Stimulated activated CD8-positive, alpha-beta memory T cell treated with anti-CD3 and anti-CD28 coated beads, Interleukin-4, amount 100 ng/mL, for 24 hours (primary cell): ENCODE measurements around the gene RNASE7.
"Not testable (repeated sequence)": the region's sequence is repeated elsewhere in the genome, so short reads cannot be mapped to it uniquely, and the experiment has no call there.

ENCODE experiments used
- DNase-seq: peaks from one replicate; pipeline ENCODE4 v3.0.0-alpha.2; 2020; ENCODE audit warnings: low read depth

The RNASE7 gene, protein sequence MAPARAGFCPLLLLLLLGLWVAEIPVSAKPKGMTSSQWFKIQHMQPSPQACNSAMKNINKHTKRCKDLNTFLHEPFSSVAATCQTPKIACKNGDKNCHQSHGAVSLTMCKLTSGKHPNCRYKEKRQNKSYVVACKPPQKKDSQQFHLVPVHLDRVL

DNA sequence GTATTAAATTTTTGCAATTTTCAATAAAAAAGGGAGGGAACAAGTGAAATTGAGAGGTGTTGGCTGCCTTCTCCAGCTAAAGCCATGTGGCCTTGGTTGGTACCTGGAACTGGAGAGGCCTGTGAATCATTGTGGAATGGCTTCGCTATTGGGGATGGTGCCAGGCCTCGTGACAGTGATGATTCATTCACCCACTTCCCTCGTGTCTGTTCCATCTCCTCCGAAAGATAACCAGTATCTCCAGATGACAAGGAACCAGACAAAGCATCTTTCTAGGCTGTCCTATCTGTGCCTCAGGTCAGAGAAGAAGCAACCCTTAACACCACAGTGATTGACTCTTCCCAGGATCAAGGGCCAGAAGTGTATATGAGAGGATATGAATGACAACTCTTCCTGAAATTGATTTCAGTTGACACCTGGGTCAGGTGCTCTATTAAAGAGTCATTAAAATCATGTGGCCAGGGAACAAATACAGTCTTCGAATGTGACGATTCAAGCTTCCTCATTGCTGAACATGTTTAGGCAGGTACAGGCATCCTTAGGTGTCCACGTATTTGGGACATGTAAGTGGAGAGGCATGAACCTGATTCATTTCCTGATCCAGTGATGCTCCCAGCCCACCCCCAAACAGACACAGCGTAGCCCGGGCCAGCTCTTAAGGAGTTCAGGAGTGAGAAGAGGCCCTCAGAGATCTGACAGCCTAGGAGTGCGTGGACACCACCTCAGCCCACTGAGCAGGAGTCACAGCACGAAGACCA lies at the start of gene RNASE7:
TSS of gene RNASE7 (plus strand) at position 687 of the 758 bp plus-strand sequence. CDS start 631 bp downstream, outside the sequence.
- DNase-seq: no peak

DNA sequence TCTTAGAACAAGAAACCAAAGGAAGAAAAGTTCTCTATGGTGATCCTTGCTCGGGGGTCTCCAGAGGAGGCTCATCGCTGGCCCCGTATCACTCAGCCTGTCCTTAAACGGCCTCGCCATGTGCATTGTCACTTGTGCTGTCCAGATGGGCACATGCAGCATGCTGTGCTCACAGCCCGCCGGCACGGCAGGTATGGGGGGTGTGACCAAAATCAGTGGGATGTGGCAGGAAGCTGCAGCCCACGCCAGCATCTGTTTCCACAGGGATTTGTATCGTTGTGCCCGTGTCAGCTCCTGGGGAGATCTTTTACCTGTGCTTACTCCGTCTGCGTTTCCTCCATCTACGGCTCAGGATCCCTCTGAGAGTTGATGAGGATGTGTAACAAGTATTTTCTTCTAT lies 45.6 kb upstream of the RNASE7 start:
- no peak for DNase-seq

DNA sequence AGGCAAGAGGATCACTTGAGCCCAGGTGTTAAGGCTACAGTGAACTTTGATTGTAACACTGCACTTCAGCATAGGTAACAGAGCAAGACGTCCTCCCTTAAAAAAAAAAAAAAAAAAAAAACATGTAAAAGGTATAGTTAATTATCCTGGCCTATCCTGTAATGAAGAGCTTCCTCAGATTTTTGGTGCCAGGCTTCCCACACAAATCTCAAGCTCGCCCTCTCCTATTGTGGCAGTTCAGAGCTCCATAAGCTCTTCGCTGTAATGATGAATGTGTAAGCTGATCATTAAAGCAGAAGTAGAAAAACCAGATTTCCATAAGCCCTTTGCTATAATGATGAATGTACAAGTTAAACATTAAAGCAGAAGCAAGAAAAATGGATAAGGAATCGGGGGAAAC lies 45.0 kb upstream of the RNASE7 start:
- DNase-seq: no peak

DNA sequence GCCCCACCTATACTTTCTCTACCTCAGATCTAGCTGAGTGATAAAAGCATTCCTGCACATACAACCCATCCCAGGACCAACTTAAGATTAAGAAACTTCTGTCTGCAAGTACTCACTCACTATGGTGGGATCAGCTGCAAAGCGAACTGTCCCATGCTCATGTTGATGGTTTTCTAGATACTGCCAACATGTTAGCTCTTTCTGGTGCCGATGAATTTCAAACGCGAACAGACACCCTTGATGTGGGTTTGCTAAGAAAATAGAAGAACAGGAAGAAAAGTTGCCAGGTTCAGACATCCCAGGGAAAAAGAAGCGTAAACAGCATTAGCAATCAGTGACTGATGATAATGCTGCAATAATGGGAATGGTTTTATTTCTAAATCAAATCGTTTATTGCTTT lies 44.6 kb upstream of the RNASE7 start:
- DNase-seq: no peak

DNA sequence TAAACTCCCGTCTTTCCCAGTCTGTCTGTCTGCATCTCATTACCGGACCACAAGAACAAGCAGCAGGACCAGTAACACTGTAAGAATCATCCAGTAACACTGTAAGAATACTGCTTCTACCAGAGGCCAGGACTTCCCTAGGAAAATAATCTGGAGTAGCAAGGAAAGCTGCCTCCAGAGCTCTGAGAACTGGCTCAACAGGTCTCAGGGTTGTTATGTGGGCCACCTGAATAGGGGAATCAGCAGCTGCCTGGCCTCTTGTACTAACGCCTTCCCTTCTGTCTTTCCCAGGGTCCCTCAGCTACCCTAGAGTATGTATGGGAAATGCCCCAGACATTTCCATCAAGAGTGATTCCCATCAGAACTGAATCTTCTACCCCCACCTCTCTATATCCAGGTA lies 44.0 kb upstream of the RNASE7 start:
- DNase-seq: no peak

DNA sequence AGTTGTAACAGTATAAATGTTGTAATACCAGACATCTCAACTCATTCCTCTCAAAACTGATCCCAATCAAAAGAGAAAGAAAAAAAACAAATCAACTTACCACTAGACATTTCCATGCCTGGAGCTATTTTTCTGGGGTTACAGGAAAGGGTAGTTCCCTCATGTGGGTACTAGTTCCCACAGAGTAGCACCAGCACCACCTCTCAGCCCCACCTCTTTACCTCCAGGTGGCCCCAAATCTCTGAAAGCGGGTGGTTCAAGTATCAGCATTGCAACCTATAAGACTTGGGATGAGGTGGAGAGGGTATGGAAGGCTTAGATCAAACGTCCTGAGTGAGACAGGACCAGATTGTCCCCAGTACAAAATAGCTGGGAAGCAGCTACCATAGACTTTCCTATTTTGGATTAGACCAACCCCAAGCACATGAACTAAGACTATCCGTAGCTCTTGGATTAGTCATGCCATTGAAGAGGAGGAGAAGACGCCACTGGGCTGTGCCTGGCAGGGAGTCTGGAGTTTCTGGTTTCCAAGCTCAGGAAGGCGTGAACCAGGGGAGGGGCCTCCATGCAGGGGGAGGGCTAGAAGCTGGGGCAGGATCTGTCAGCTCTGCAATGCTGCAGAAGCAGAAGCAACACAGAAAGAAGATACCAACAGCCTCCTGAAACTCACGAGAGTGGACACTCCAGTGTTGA lies 43.3 kb upstream of the RNASE7 start, which contains the start of gene SLC39A2:
TSS of gene SLC39A2 (plus strand) at position 620 of the 693 bp plus-strand sequence. CDS start 154 bp downstream, outside the sequence.
- no peak for DNase-seq

DNA sequence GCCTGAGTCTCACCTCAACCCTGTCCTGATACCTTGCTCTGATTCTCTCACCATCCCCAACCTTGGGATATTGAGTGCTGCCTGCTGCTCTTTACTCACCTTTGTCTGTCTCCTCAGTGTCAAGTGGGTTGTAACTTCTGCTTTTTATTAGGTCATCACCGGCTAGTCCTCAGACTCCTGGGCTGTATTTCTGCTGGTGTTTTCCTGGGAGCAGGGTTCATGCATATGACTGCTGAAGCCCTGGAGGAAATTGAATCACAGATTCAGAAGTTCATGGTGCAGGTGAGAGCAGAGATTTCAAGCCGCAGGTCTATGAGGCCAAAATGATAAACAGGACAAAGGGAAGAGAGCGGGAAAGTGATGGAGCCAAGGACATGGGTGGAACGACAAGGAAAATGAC lies 42.6 kb upstream of the RNASE7 start:
- DNase-seq: no peak

DNA sequence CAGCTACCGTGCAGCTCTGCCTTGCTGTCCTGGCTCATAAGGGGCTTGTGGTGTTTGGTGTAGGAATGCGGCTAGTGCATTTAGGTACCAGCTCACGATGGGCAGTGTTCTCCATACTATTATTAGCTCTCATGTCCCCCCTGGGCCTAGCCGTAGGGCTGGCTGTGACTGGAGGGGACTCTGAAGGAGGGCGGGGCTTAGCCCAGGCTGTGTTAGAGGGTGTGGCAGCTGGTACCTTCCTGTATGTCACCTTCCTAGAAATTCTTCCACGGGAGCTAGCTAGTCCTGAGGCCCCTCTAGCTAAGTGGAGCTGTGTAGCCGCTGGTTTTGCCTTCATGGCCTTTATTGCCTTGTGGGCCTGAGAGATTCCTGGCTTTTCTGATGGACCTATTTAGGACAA lies 40.9 kb upstream of the RNASE7 start:
- DNase-seq: no peak

DNA sequence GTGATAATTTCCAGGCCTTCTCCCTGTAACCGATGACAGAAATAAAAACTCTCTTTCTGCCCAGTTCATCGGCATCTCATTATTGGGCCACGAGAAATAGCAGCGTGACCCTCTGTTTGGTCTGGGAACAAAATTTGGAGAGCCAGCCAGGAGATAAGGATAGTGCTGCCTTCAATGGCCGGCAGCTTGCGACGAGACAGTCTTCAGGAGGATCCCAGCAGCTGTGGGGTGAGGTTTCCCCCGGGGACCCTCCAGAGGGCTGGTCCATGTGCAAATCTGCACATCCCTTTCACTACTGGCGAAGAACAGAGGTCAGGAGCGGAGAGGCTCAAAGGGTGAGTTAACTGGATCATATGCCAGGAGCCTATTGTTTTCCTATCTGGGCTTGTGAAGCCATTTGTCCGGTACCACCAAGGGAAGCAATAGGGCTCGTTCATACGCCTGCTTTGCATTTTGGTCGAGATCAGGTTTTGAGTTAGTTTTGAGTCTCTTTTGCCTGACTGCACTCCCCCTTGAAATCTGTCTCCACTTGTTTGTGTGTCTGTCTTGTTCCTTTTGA lies 38.3 kb upstream of the RNASE7 start:
- no peak for DNase-seq

DNA sequence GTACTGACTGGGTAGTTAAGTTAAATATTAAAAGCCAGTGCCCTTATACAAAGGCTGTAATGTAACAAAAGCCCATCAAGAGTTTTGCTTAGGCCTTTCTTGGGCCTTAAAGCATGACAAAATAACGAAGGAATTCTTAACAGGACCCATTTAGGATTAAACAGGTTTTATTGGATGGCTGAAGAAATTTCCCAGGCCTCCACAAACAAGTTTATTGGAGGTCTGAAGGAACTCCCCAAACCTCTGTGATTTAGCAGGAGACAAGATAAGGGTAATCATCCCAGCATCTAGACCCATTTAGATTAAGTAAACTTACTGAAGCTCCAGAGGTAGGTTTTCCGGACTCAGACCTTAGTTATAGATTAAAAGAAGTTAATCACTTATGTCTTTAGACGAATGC lies 32.4 kb upstream of the RNASE7 start:
- not testable (repeated sequence) for DNase-seq

DNA sequence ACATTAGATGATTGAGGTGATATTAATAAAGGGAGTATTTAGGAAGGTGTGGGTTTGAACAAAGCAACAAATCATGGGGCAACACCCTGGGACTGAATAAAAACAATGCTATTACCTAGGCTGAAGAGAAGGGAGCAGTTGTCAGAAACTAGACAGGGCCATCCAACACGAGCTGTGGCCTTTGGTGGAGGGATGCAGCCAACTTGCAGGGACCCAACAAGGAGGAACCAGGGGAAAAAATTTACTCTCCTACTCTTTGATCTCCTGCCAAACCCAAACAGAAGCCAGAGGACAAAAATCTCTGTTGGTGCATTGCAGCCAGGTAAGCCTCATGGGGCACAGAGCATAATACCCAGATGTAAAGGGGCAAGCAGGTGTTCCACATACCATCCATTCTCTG lies 31.0 kb upstream of the RNASE7 start:
- DNase-seq: no peak

DNA sequence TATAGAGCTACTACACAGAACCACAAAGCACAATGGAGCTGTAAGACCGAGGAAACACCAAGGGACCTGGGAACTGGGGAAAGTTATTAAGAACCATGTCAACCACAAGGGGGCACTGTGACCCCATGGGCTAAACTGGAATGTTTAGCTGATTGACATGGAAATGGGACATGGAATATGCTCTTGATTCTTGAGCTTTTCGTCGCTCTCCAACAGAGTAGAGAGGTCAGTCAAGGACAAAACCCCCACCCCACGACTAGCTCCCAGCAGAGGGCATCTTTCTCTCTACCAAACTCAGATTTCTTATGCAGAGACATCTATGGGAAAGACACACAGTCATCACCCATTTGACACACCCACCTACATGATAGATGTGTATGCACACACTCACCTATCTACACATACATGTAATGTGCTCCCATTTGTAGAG lies 27.4 kb upstream of the RNASE7 start:
- peak; percentile 57 for DNase-seq

DNA sequence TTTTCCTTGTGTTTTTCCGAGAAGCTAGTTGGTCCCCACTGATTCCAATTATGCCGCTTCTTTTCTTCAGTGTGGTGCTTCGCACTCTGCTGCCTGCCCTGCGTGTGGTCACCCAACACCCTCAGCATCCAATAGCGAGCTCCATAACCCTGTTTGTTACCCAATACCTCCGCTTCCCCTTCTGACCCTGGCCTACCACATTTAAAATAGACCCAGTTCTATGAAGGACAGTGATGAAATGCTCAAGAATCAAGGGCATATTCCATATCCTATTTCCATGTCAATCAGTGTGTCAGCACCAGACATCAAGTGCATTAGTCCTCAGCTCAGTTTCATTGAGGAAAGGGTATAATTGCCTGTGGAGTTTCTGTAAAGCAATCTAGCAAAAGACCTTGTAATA lies 26.9 kb upstream of the RNASE7 start:
- DNase-seq: no peak

DNA sequence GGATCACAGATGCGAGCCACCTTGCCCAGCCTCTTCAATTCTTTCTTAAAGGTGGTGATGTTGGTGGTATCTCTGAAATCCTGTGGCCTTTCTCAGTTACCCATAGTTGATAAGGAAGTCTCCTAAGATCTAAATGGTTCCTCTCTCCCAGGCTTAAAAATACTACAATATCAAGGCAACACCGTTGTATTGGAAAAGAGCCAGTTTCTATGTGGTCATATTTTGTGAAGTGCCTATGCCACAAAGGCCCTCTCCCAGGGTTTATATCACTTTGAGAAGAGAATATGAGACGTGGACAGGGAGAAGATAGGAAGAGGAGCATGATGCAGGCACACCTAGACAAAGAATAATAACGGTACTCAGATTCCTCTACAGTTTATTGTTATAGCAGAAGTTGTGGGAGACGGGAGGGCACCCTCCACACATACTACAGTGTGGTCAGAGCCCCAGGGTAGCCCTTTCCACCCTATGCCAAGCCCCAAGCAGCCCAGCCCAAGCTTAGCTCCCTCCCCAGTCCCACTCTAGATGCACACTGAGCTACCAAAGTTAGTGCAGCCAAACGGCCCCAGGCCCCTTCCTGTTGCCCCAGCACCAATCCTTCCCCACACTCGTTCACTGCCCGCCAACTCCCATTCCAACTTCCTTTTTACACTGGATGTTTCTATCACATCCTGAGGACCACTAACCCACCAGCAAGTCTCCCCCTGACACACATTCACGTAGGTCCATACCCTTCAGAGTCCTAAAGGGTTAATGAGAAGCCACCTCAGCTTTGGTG lies 25.6 kb upstream of the RNASE7 start:
- no peak for DNase-seq

DNA sequence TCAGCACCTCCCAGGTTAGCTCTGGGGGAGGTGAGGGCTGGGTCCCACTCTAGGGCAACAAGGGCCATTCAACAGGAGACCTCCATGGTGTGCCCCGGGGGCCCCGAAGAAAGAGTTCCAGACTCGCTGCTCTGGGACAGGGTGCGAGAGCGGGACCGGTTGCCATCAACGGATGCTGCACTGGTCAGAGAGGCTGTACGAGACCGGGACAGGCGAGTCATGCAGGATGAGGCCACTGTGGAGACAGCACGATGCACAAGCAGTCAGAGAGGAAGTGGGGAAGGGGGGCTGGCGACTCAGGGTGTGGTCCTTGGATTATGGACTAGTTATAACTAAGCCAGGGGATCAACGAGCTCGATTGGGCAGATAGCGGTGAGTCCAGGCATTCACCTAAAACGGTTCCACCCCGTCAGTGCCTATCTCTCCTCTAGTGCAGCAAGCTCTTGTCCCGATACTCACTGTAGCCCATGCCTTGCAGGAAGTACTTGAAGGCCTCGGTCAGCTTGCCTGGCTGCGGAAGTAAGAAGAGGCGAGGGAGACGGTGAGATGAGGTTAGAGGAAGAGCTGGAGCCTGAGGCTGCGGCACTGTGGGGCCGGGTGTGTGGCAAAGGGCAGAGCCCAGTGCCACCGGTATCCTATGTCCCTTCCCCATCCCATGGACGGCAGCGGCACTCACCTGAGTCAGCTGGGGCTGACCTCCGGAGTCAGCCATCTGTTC lies 24.5 kb upstream of the RNASE7 start:
- DNase-seq: no peak

DNA sequence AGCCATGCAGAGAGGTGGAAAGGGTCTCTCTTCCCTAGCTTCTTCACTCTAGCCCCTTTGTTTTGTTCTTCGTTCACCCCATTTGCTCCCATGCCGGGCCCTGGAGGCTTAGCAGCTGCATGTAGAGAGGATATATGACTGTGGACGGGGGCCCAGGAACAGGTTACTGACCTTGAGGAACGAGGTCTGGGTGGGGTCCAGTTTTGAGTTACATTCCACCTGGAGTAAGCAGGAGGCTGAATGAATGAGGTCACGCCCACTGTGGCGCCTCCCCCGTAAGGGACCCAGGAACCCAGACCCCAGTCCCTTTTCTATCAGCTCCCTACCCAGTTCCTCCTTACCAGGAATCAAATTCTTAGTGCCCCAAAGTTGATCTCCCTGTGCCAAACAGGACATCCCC lies 23.9 kb upstream of the RNASE7 start:
- no peak for DNase-seq

DNA sequence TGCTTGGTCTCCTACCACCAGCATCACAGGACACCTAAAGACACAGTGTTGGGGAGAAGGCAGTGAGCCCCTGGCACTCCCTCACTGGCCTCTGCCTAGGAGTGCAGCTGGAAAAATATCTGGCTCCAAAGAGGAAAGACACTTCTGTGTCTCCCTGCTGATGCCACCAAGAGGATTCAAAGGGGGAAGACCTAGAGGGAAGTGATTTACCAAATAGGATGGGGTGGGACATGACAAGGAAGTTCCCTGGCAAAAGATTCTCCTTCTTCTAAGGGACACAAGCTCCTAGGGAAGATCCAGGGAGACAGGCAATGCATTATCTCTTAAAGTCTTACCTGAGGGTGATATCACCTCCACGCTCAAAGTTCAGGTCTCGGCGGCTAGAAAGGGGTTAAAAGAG lies 23.4 kb upstream of the RNASE7 start:
- no peak for DNase-seq

DNA sequence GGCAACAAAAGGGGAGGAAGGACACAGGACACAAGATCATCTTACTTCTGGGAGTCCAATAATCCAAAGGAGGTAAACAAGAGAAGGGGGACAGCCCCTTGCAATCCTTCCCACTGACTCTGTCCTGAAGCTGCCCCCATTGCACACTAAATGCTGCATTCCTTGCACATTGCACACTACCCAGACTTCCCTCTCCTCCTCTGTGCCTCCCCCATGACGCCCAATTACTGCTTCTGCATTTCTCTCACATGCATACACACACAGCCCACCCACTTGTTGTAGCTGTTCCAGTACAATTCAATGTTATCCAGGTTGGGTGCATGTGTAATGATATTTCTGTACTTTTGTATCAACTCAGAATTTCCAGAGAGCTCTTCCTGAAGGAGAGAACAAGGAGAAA lies 22.8 kb upstream of the RNASE7 start:
- DNase-seq: no peak

DNA sequence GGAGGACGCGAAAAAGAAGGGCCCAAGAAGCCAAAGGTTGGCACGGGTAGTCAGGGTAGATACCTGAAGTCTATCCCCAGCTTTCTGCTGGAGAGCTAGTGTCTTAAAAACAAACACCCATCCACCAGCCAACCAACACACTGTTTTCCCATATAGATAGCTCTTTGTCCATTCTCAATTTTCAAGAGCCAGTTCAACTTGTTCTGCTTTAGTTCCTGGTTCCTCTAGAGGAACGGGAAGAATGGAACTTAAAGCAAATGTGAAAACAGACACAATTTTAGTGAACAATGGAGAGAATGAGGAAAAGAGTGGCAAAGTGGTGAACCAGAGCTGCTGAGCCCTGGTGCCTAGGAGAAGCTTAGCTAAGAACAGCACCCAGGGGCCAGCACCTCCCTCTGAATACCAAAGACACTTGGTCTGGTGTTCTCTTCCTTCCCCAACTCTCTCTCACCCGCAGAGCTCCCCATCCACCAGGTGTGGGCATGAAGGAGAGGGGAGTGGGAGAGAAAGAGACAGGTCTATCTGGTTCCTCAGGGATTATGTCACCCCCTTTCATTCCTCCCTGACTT lies 21.1 kb upstream of the RNASE7 start:
- no peak for DNase-seq

DNA sequence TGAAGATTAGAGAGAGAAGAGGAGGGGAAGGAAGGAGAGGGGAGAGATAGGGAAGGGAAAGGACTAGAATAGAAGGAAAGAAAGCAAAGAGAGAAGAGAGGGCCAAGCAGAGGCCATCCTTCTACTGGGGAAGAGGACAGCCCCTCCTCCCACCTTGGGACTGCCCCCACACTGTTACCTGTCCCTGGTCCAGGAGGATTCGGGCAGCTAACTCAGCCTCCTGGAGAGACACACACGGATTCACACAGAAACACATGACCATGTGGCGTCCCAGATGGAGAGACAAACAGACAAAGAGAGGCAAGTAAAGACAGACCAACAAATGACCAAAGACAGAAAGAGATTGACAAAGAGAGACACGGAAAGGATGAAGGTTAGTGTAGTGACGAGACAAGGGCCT lies 19.5 kb upstream of the RNASE7 start:
- no peak for DNase-seq

DNA sequence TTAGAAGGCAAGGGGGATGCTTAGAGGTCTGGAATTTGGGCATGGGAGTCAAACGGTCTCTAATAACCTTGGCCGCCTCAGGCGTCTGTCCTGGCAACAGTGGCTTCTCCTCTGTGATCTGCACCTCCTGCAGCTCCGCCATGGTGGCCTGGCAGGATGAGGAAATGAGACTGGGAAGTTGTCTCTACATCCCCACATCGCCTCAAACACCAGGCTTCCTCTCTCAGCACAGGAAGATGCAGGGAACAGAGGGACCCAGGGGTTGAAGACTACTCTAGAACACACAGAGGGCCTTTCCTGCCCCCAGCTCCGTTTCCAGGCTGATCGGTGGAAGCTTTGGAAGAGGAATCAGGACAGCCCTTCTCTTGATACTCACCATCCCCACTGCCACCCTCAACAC lies 19.0 kb upstream of the RNASE7 start:
- no peak for DNase-seq
